Uterus (tissue), 2 donors: ENCODE data around the gene ARL8A.

Source experiments
- POLR2A ChIP-seq, 2 donors: fragments of 450-650 bp; IDR thresholded peaks; one replicate each; pipeline ENCODE4 v1.6.1; 2016; ENCODE audit warnings: antibody characterized with exemption in 2 of 2, mild to moderate bottlenecking in 1 of 2, moderate library complexity in 1 of 2
- TF ChIP-seq, protein P1 (sequence below), 4 experiments: fragments of 200-600 bp in 2 of 4; fragments of 450-650 bp in 2 of 4; sonication (generic) in 2 of 4; IDR thresholded peaks; one replicate each; pipeline ENCODE4 v1.5.1; 2016 to 2019; ENCODE audit warnings: antibody characterized with exemption in 4 of 4, mild to moderate bottlenecking in 2 of 4, moderate library complexity in 1 of 4

DNA sequence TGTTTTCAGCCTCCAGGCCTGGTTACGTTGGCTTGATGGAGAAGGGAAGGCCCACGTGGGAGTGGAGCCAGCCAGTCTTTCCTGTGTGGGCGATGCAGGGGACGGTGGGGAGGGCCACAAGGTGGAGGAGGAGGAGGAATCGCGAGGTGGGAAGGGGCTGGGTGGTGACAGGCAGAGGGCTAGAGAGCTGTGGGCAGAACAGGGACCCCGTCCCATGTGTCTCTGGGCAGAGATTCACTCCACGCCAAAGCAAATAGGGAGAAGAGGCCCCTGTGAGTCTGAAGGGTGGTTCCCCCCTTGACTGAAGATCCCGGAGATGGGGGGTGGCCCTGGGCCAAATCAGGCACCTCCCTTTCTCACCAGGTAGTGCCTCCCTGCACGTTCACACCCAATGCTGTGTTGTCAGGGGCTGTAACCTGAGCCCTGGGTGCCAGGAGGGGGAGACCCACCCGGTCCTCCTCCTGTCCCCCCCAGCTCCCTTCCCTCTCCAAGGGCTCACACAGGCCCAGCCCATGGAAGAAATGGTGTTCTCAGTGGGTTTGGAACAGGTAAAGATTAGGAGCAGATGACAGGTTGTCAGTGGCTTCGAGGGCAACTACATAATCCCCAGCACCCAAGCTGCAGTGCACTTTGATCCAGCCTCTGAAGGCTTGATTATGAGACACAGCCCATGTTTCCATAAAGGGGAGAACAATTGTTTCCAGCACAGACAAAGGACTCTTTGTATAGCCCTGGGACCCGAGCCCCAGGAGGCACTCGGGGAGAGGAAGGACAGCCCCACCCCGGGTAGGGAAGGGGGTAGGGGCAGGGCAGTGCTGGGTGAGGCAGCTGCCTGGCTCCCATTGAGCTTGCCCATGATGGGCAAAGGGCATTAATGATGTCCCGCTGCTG lies 59.5 kb downstream of the ARL8A start:
- TF ChIP-seq POLR2A (IDR thresholded peaks at IDR 0.05), result no peak
- TF ChIP-seq, protein P1, sequence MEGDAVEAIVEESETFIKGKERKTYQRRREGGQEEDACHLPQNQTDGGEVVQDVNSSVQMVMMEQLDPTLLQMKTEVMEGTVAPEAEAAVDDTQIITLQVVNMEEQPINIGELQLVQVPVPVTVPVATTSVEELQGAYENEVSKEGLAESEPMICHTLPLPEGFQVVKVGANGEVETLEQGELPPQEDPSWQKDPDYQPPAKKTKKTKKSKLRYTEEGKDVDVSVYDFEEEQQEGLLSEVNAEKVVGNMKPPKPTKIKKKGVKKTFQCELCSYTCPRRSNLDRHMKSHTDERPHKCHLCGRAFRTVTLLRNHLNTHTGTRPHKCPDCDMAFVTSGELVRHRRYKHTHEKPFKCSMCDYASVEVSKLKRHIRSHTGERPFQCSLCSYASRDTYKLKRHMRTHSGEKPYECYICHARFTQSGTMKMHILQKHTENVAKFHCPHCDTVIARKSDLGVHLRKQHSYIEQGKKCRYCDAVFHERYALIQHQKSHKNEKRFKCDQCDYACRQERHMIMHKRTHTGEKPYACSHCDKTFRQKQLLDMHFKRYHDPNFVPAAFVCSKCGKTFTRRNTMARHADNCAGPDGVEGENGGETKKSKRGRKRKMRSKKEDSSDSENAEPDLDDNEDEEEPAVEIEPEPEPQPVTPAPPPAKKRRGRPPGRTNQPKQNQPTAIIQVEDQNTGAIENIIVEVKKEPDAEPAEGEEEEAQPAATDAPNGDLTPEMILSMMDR (IDR thresholded peaks at IDR 0.05), result no peak
